ENCODE results near the gene HDAC9.

HDAC9 gene

GRCh38 chr7:18573410-18574234 lies 78.1 kb downstream of the HDAC9 start:
- H3K79me2 ChIP-seq (ENCODE audit: insufficient read depth, low read depth) = no peaks in the 10 kb centered on the region
- H3K36me3 ChIP-seq (ENCODE audit: insufficient read depth) = no peaks in the 10 kb centered on the region
- H2AFZ ChIP-seq (ENCODE audit: low read depth) = no peak overlapping the region
- H3K27ac ChIP-seq = no peak overlapping the region
- H3K27me3 ChIP-seq (ENCODE audit: insufficient read depth, low read depth) = no peaks in the 10 kb centered on the region
- H3K9ac ChIP-seq = no peak overlapping the region
- TF ChIP-seq CTCF (conservative IDR thresholded peaks at IDR 0.05; ENCODE audit: low read depth, low read length) = no peak
- no peaks in the 10 kb centered on the region for H3K4me1 ChIP-seq (ENCODE audit: low read depth, poor library complexity, severe bottlenecking)
- H3K4me3 ChIP-seq (IDR thresholded peaks at IDR 0.05; ENCODE audit: insufficient read depth, low read depth, low read length) = no peak overlapping the region
- no peak overlapping the region for H3K4me2 ChIP-seq
- H4K20me1 ChIP-seq (ENCODE audit: insufficient read depth) = no peaks in the 10 kb centered on the region

- Histone ChIP-seq H3K4me2 (no peak overlapping the region), H3K27me3 (ENCODE audit: insufficient read depth, low read depth) (no peaks in the 10 kb centered on the region), H3K36me3 (ENCODE audit: insufficient read depth) (no peaks in the 10 kb centered on the region), H4K20me1 (ENCODE audit: insufficient read depth) (no peaks in the 10 kb centered on the region), H3K4me3 (IDR thresholded peaks at IDR 0.05; ENCODE audit: insufficient read depth, low read depth, low read length) (no peak overlapping the region), H3K27ac (no peak overlapping the region), H3K9ac (no peak overlapping the region), H2AFZ (ENCODE audit: low read depth) (no peak overlapping the region), H3K79me2 (ENCODE audit: insufficient read depth, low read depth) (no peaks in the 10 kb centered on the region), H3K4me1 (ENCODE audit: low read depth, poor library complexity, severe bottlenecking) (no peaks in the 10 kb centered on the region)
- TF ChIP-seq CTCF (conservative IDR thresholded peaks at IDR 0.05; ENCODE audit: low read depth, low read length) = no peak
These were observed 78.6 kb downstream of the HDAC9 start for GRCh38 chr7:18574235-18574540.

GRCh38 chr7:18574676-18575075 lies 79.1 kb downstream of the HDAC9 start:
- no peaks in the 10 kb centered on the region for H4K20me1 ChIP-seq (ENCODE audit: insufficient read depth)
- H3K27me3 ChIP-seq (ENCODE audit: insufficient read depth, low read depth) = no peaks in the 10 kb centered on the region
- no peak for TF ChIP-seq CTCF (conservative IDR thresholded peaks at IDR 0.05; ENCODE audit: low read depth, low read length)
- no peak overlapping the region for H3K4me3 ChIP-seq (IDR thresholded peaks at IDR 0.05; ENCODE audit: insufficient read depth, low read depth, low read length)
- no peak overlapping the region for H3K27ac ChIP-seq
- no peak overlapping the region for H2AFZ ChIP-seq (ENCODE audit: low read depth)
- H3K36me3 ChIP-seq (ENCODE audit: insufficient read depth) = no peaks in the 10 kb centered on the region
- no peak overlapping the region for H3K9ac ChIP-seq
- no peaks in the 10 kb centered on the region for H3K79me2 ChIP-seq (ENCODE audit: insufficient read depth, low read depth)
- no peaks in the 10 kb centered on the region for H3K4me1 ChIP-seq (ENCODE audit: low read depth, poor library complexity, severe bottlenecking)
- H3K4me2 ChIP-seq = no peak overlapping the region

- H3K9ac ChIP-seq = no peak overlapping the region
These were observed 80.3 kb downstream of the HDAC9 start for GRCh38 chr7:18575622-18576572.

More at GRCh38 chr7:18575622-18576572, 80.3 kb downstream of the HDAC9 start:
- Histone ChIP-seq H3K79me2 (ENCODE audit: insufficient read depth, low read depth) (no peaks in the 10 kb centered on the region), H3K4me3 (IDR thresholded peaks at IDR 0.05; ENCODE audit: insufficient read depth, low read depth, low read length) (no peak overlapping the region), H4K20me1 (ENCODE audit: insufficient read depth) (no peaks in the 10 kb centered on the region), H3K4me2 (no peak overlapping the region), H3K27ac (no peak overlapping the region), H3K36me3 (ENCODE audit: insufficient read depth) (no peaks in the 10 kb centered on the region), H3K27me3 (ENCODE audit: insufficient read depth, low read depth) (no peaks in the 10 kb centered on the region), H2AFZ (ENCODE audit: low read depth) (no peak overlapping the region), H3K4me1 (ENCODE audit: low read depth, poor library complexity, severe bottlenecking) (no peaks in the 10 kb centered on the region)
- TF ChIP-seq CTCF (conservative IDR thresholded peaks at IDR 0.05; ENCODE audit: low read depth, low read length) = no peak
